H1 (cell line): ENCODE measurements around the gene TBX3. TPM values are rescaled to one million over a fixed set of nuclear protein-coding genes. Genes with fewer than 3 reads are reported as not detected.

Source experiments
- CTCF ChIA-PET: fragments of 300-600 bp; sonication (Branson Sonifier 250); formaldehyde crosslinking; loops from one replicate; lab custom pipeline; 2021; ENCODE audit not compliant: partially characterized antibody; lab: Charles Lee
- POLR2A ChIA-PET: fragments of 300-600 bp; sonication (Branson Sonifier 250); formaldehyde crosslinking; loops from one replicate; lab custom pipeline; 2021; ENCODE audit warnings: inconsistent platforms; ENCODE audit not compliant: partially characterized antibody; lab: Charles Lee
- DNase-seq, 2 experiments: peaks; one replicate each; pipeline versions ENCODE4 v3.0.0 to v3.0.0-alpha.2; 2010 to 2022; ENCODE audit warnings: low spot score in 2 of 2, low read depth in 1 of 2, mixed read lengths in 1 of 2
- FAIRE-seq: peaks from 2 replicates; lab custom pipeline; 2011; peaks lifted over from hg19 to GRCh38; lab: Jason Lieb, UNC
- H2AFZ ChIP-seq: 2 replicates; pipeline ENCODE4 v1.8.1; 2012; ENCODE audit warnings: low read length, inconsistent platforms
- H2AK5ac ChIP-seq: 2 replicates; pipeline ENCODE4 v1.6.1; 2013; ENCODE audit warnings: low read depth, low read length
- H2BK120ac ChIP-seq: replicated peaks from 2 replicates; pipeline ENCODE3; 2013; ENCODE audit warnings: low read depth, low read length, inconsistent platforms
- H2BK12ac ChIP-seq: 2 replicates; pipeline ENCODE4 v1.6.1; 2013; ENCODE audit warnings: low read depth, low read length
- H2BK15ac ChIP-seq: 2 replicates; pipeline ENCODE4 v1.6.1; 2013; ENCODE audit warnings: low read length
- H2BK20ac ChIP-seq: 2 replicates; pipeline ENCODE4 v1.6.1; 2013; ENCODE audit warnings: low read length
- H2BK5ac ChIP-seq: 2 replicates; pipeline ENCODE4 v1.6.1; 2013; ENCODE audit warnings: low read depth, low read length
- H3K14ac ChIP-seq: 2 replicates; pipeline ENCODE4 v1.6.1; 2013; ENCODE audit warnings: inconsistent platforms; ENCODE audit not compliant: insufficient read length
- H3K18ac ChIP-seq: 2 replicates; pipeline ENCODE4 v1.6.1; 2013; ENCODE audit warnings: low read length; ENCODE audit errors: extremely low read depth
- H3K23ac ChIP-seq: 2 replicates; pipeline ENCODE4 v1.6.1; 2013; ENCODE audit warnings: inconsistent platforms; ENCODE audit not compliant: insufficient read length
- H3K23me2 ChIP-seq: 2 replicates; pipeline ENCODE4 v1.6.1; 2013; ENCODE audit warnings: low read depth, low read length
- H3K27ac ChIP-seq: 2 replicates; pipeline ENCODE4 v1.6.1; 2011; ENCODE audit warnings: low read depth, low read length, inconsistent platforms
- H3K27me3 ChIP-seq, 4 experiments: replicated peaks in 1 of 4; 1 replicate in 1 of 4; 2 replicates in 3 of 4; pipeline versions ENCODE4 v1.6.1 to v1.8.1; 2011 to 2013; ENCODE audit warnings: low read length in 3 of 4, mild to moderate bottlenecking in 3 of 4, inconsistent platforms in 2 of 4, mixed read lengths in 2 of 4, moderate library complexity in 1 of 4; ENCODE audit not compliant: control insufficient read depth in 3 of 4, insufficient read depth in 3 of 4; ENCODE audit errors: extremely low read depth in 1 of 4
- H3K36me3 ChIP-seq, 4 experiments: 2 replicates each; pipeline versions ENCODE4 v1.6.1 to v1.8.1; 2011 to 2013; ENCODE audit warnings: mild to moderate bottlenecking in 4 of 4, low read length in 3 of 4, moderate library complexity in 2 of 4, control low read depth in 1 of 4, inconsistent platforms in 1 of 4; ENCODE audit not compliant: insufficient read depth in 4 of 4, control insufficient read depth in 2 of 4
- H3K4ac ChIP-seq: replicated peaks from 2 replicates; pipeline ENCODE3; 2013; ENCODE audit warnings: low read length, low read depth, mixed read lengths, inconsistent platforms; ENCODE audit not compliant: insufficient read length
- H3K4me1 ChIP-seq, 4 experiments: replicated peaks in 1 of 4; 1 replicate in 1 of 4; 2 replicates in 3 of 4; pipeline versions ENCODE4 v1.6.1 to v1.8.1; 2011 to 2013; ENCODE audit warnings: low read length in 3 of 4, inconsistent platforms in 2 of 4, mixed read lengths in 1 of 4; ENCODE audit not compliant: insufficient read depth in 4 of 4, control insufficient read depth in 3 of 4
- H3K4me2 ChIP-seq, 2 experiments: 2 replicates each; pipeline versions ENCODE4 v1.6.1 to v1.8.1; 2011 to 2013; ENCODE audit warnings: low read depth in 2 of 2, low read length in 2 of 2, control low read depth in 1 of 2, inconsistent platforms in 1 of 2, mild to moderate bottlenecking in 1 of 2; ENCODE audit not compliant: insufficient read depth in 1 of 2
- H3K4me3 ChIP-seq, 4 experiments: fragments of 200-600, 300-600 bp in 1 of 4; sonication (generic), shearing (Covaris generic), sonication (Bioruptor Twin) in 1 of 4; 2 replicates each; pipeline versions ENCODE4 v1.5.1 to v1.8.1; 2011 to 2016; ENCODE audit warnings: low read length in 4 of 4, low read depth in 3 of 4, control low read depth in 2 of 4, inconsistent platforms in 2 of 4, mild to moderate bottlenecking in 2 of 4, mixed read lengths in 1 of 4, moderate library complexity in 1 of 4; ENCODE audit not compliant: insufficient read depth in 2 of 4; ENCODE audit errors: extremely low read depth in 1 of 4
- H3K56ac ChIP-seq: replicated peaks from 2 replicates; pipeline ENCODE3; 2013; ENCODE audit warnings: low read depth, mild to moderate bottlenecking, mixed read lengths, low read length, inconsistent platforms; ENCODE audit not compliant: insufficient read length
- H3K79me1 ChIP-seq: 2 replicates; pipeline ENCODE4 v1.6.1; 2013; ENCODE audit warnings: low read depth, low read length, control low read depth
- H3K79me2 ChIP-seq, 2 experiments: 2 replicates each; pipeline versions ENCODE4 v1.6.1 to v1.8.1; 2012 to 2013; ENCODE audit warnings: low read length in 2 of 2, mild to moderate bottlenecking in 2 of 2, inconsistent platforms in 1 of 2; ENCODE audit not compliant: insufficient read depth in 2 of 2, control insufficient read depth in 1 of 2
- H3K9ac ChIP-seq, 4 experiments: replicated peaks in 1 of 4; 1 replicate in 1 of 4; 2 replicates in 3 of 4; pipeline versions ENCODE4 v1.6.1 to v1.8.1; 2011 to 2013; ENCODE audit warnings: low read depth in 3 of 4, low read length in 3 of 4, control low read depth in 2 of 4, mild to moderate bottlenecking in 2 of 4, moderate library complexity in 2 of 4, inconsistent platforms in 1 of 4; ENCODE audit errors: extremely low read depth in 1 of 4
- H3K9me3 ChIP-seq, 2 experiments: 2 replicates each; pipeline versions ENCODE4 v1.6.1 to v1.8.1; 2012 to 2013; ENCODE audit warnings: mild to moderate bottlenecking in 2 of 2, moderate library complexity in 2 of 2, control low read depth in 1 of 2, inconsistent platforms in 1 of 2, low read depth in 1 of 2, low read length in 1 of 2, mixed read lengths in 1 of 2; ENCODE audit not compliant: insufficient read depth in 2 of 2
- H4K20me1 ChIP-seq, 2 experiments: replicated peaks in 1 of 2; 2 replicates each; pipeline versions ENCODE3 to v1.8.1; 2011 to 2013; ENCODE audit warnings: inconsistent platforms in 2 of 2, low read length in 2 of 2, mild to moderate bottlenecking in 1 of 2; ENCODE audit not compliant: insufficient read depth in 2 of 2, control insufficient read depth in 1 of 2
- H4K5ac ChIP-seq: 2 replicates; pipeline ENCODE4 v1.6.1; 2013; ENCODE audit warnings: low read length, low read depth, mixed read lengths, inconsistent platforms; ENCODE audit not compliant: insufficient read length
- H4K8ac ChIP-seq: 2 replicates; pipeline ENCODE4 v1.8.0; 2013; ENCODE audit warnings: mild to moderate bottlenecking, moderate library complexity, low read length, inconsistent platforms; ENCODE audit not compliant: insufficient read depth; ENCODE audit errors: extremely low read depth
- H4K91ac ChIP-seq: replicated peaks from 2 replicates; pipeline ENCODE3; 2013; ENCODE audit warnings: low read length, mixed read lengths, inconsistent platforms; ENCODE audit not compliant: insufficient read length
- BACH1 ChIP-seq: IDR thresholded peaks from 2 replicates; pipeline ENCODE4 v1.6.1; 2012; ENCODE audit warnings: low read length, improper control_type of control experiment
- CBX8 ChIP-seq: fragments of 300-800, 300-1000 bp; sonication (generic); IDR thresholded peaks from 2 replicates; pipeline ENCODE4 v1.7.1; 2016; ENCODE audit warnings: low read depth, low read length, borderline replicate concordance
- EZH2 ChIP-seq: fragments of 200-600 bp; sonication (generic); IDR thresholded peaks from 2 replicates; pipeline ENCODE4 v1.7.1; 2012; ENCODE audit warnings: low read depth, mild to moderate bottlenecking, moderate library complexity, low read length, inconsistent platforms; ENCODE audit not compliant: severe bottlenecking
- NANOG ChIP-seq: IDR thresholded peaks from 2 replicates; pipeline ENCODE4 v1.6.1; 2011; ENCODE audit warnings: low read length, low read depth, mild to moderate bottlenecking, inconsistent platforms; ENCODE audit not compliant: insufficient read depth, poor library complexity, severe bottlenecking
- NRF1 ChIP-seq: IDR thresholded peaks from 2 replicates; pipeline ENCODE4 v1.6.1; 2011; ENCODE audit warnings: mild to moderate bottlenecking, low read depth, low read length, improper control_type of control experiment
- POU5F1 ChIP-seq: IDR thresholded peaks from 2 replicates; pipeline ENCODE4 v1.6.1; 2011; ENCODE audit warnings: low read depth, mild to moderate bottlenecking, low read length, moderate library complexity
- RFX5 ChIP-seq: IDR thresholded peaks from 2 replicates; pipeline ENCODE4 v1.6.1; 2011; ENCODE audit warnings: low read depth, low read length, improper control_type of control experiment, borderline replicate concordance
- SIN3A ChIP-seq, 2 experiments: IDR thresholded peaks in 1 of 2; conservative IDR thresholded peaks in 1 of 2; 2 replicates each; pipeline ENCODE4 v1.6.1; 2011 to 2012; ENCODE audit warnings: low read length in 2 of 2, improper control_type of control experiment in 1 of 2, low read depth in 1 of 2, mild to moderate bottlenecking in 1 of 2
- WGBS, 2 experiments: shearing (Covaris generic) in 1 of 2; methylation state at CpG; one replicate each; pipeline versions ENCODE4 v1.1.6 to v1.1.7; 2013 to 2015; ENCODE audit warnings: low lambda C conversion rate in 2 of 2, mixed read lengths in 2 of 2, inconsistent platforms in 1 of 2, low coverage in 1 of 2, missing lambda C conversion rate in 1 of 2; ENCODE audit not compliant: insufficient replicate concordance in 2 of 2, insufficient coverage in 1 of 2, insufficient read length in 1 of 2; ENCODE audit errors: extremely low coverage in 1 of 2, missing lambda C conversion rate in 1 of 2; 5-methylcytosine and 5-hydroxymethylcytosine counted together
- polyA plus RNA-seq, 7 experiments: library from polyadenylated mRNA; depleted of rRNA in 3 of 7; stranded (reverse) in 5 of 7; unstranded in 2 of 7; fragments of >200 nt in 5 of 7; fragments of 200-250 nt in 2 of 7; gene quantifications; 1 replicate in 5 of 7; 2 replicates in 1 of 7; 4 replicates in 1 of 7; pipeline versions ENCODE4 v1.2.1 to v1.2.3, GENCODE V29; 2011 to 2013; ENCODE audit warnings: missing spikeins in 2 of 7, mixed read lengths in 2 of 7
- total RNA-seq: library from RNA; stranded (reverse); fragmentation: NEBNext Ultra II Directional; extraction: Animal tissue kit (Norgen Biotek cat#: 25700); gene quantifications from 2 replicates; pipeline ENCODE4 v1.2.1, GENCODE V29; 2021

TBX3 gene
- total and polyA plus RNA-seq, 2 of the 8 experiments (the other 6 are each of a cell fraction or from before 2014, with no cell fraction given) = 0.09 to 1.0 TPM

DNA sequence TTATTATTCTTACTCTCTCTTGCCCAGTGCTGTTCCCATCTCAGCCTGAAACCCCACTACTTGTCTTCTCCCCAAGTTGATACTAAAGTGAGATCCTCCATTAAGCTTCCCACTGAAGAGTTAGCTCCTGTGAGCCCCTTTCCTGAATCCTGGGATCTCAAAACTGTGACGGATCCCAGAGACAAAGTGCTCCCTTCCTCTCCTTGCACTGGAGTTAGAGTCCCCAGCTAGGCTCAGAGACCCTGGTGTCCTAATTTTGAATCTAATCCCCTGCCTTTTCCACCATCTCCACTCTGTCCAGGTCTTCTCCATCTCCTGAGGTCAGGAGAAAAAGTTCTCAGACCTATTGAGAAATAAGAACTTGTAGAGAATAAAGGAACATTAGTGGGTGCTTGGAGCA is 17.6 kb upstream of the TBX3 start:
- no peak for FAIRE-seq
- H3K4me1 ChIP-seq = peaks cover 12 to 36% (median 19%) of the 10 kb centered on the region in 4 experiments
- peaks cover 4% of the 10 kb centered on the region; the same call in 1 of the 2 replicates for H3K23me2 ChIP-seq
- no peak overlapping the region; a peak in 1 of 4 replicates for H3K4me2 ChIP-seq
- no peak overlapping the region for H2BK5ac ChIP-seq
- no peaks in the 10 kb centered on the region for H3K36me3 ChIP-seq
- ChIA-PET POLR2A (interaction anchor here (0.5 to 1.6 kb wide), 2 partner anchors 14 to 17 kb away, joined by 3 to 4 read pairs; partner anchors contain the start of gene TBX3), CTCF (interaction anchor here (1.0 to 2.3 kb wide), 5 partner anchors 14 to 264 kb away, joined by 3 to 7 read pairs (median 4); no protein-coding TSS in a partner anchor)
- no peak overlapping the region for H2BK120ac ChIP-seq
- H3K4me3 ChIP-seq = no peak overlapping the region
- no peak overlapping the region for H3K18ac ChIP-seq
- H3K79me2 ChIP-seq = no peaks in the 10 kb centered on the region
- H2BK12ac ChIP-seq = no peak overlapping the region
- no peaks in the 10 kb centered on the region for H3K79me1 ChIP-seq
- no peak overlapping the region for H3K9ac ChIP-seq
- H3K4ac ChIP-seq = no peak overlapping the region
- peaks cover 21 to 26% of the 10 kb centered on the region in 2 experiments for H4K20me1 ChIP-seq
- no peak overlapping the region for H3K23ac ChIP-seq
- H3K56ac ChIP-seq = no peak overlapping the region
- no peak overlapping the region for H4K8ac ChIP-seq
- no peak overlapping the region for H2AK5ac ChIP-seq
- H3K9me3 ChIP-seq = no peaks in the 10 kb centered on the region
- H3K14ac ChIP-seq = no peak overlapping the region
- no peak overlapping the region for H2BK20ac ChIP-seq
- TF ChIP-seq BACH1 (no peak), SIN3A (conservative IDR thresholded peaks at IDR 0.05 in 1 of 2, IDR thresholded peaks at IDR 0.05 in 1 of 2; ENCODE audit: low read depth in 1 of 2, low read length in 2 of 2) (no peak), NANOG (no peak), RFX5 (no peak), CBX8 (no peak), POU5F1 (no peak), NRF1 (no peak), EZH2 (no peak)
- peaks cover 61 to 86% (median 81%) of the 10 kb centered on the region in 4 experiments for H3K27me3 ChIP-seq
- no peak overlapping the region for H3K27ac ChIP-seq
- DNase-seq = no peak
- H4K91ac ChIP-seq = no peak overlapping the region
- no peak overlapping the region for H2AFZ ChIP-seq
- H2BK15ac ChIP-seq = no peak overlapping the region
- 14% methylated on average over 1 of the region's 1 CpG; no CpG with 5 or more reads in 1 of the 2 experiments for WGBS, 2 experiments
- no peak overlapping the region for H4K5ac ChIP-seq
